NCI-H1105 treated with DMSO at 0.1 percent for 48 hours (cell line): ENCODE data around the gene CNTNAP2.
A peak's percentile ranks its signal among the peaks of the same experiment; 100 is the strongest.
"Not testable (repeated sequence)": the region's sequence is repeated elsewhere in the genome, so short reads cannot be mapped to it uniquely, and the experiment has no call there.

Source experiments
- DNase-seq: peaks from one replicate; lab custom pipeline; 2025; lab: John Stamatoyannopoulos, UW

CNTNAP2 gene

GRCh38 chr7:147567043-147567442 is 1450.4 kb downstream of the CNTNAP2 start:
- no peak for DNase-seq

- DNase-seq = no peak
Observed at GRCh38 chr7:147569116-147569913, 1452.7 kb downstream of the CNTNAP2 start.

- no peak for DNase-seq
Observed at GRCh38 chr7:147570390-147570789, 1453.8 kb downstream of the CNTNAP2 start.

GRCh38 chr7:147571436-147572185 is 1455.0 kb downstream of the CNTNAP2 start:
- no peak for DNase-seq

GRCh38 chr7:147578196-147578595 is 1461.6 kb downstream of the CNTNAP2 start:
- no peak for DNase-seq

- DNase-seq = peak; percentile 12
Observed at GRCh38 chr7:147579148-147579547, 1462.5 kb downstream of the CNTNAP2 start.

GRCh38 chr7:147584771-147585193 is 1468.2 kb downstream of the CNTNAP2 start:
- no peak for DNase-seq

GRCh38 chr7:147586110-147586509 is 1469.5 kb downstream of the CNTNAP2 start:
- DNase-seq = no peak

- no peak for DNase-seq
Observed at GRCh38 chr7:147586526-147586925, 1469.9 kb downstream of the CNTNAP2 start.

- DNase-seq = no peak
Observed at GRCh38 chr7:147593271-147594057, 1476.9 kb downstream of the CNTNAP2 start.

GRCh38 chr7:147595042-147595441 is 1478.4 kb downstream of the CNTNAP2 start:
- DNase-seq = no peak

- DNase-seq = not testable (repeated sequence)
Observed at GRCh38 chr7:147598687-147599086, 1482.1 kb downstream of the CNTNAP2 start.

GRCh38 chr7:147605323-147605722 is 1488.7 kb downstream of the CNTNAP2 start:
- DNase-seq = no peak

GRCh38 chr7:147607157-147607800 is 1490.7 kb downstream of the CNTNAP2 start:
- DNase-seq = no peak

GRCh38 chr7:147611431-147611830 is 1494.8 kb downstream of the CNTNAP2 start:
- DNase-seq = no peak

GRCh38 chr7:147635288-147635687 is 1518.7 kb downstream of the CNTNAP2 start:
- no peak for DNase-seq

GRCh38 chr7:147636553-147636952 is 1520.0 kb downstream of the CNTNAP2 start:
- no peak for DNase-seq

- DNase-seq = no peak
Observed at GRCh38 chr7:147638566-147638965, 1522.0 kb downstream of the CNTNAP2 start.

- no peak for DNase-seq
Observed at GRCh38 chr7:147639037-147639436, 1522.4 kb downstream of the CNTNAP2 start.

GRCh38 chr7:147639751-147640150 is 1523.2 kb downstream of the CNTNAP2 start:
- no peak for DNase-seq

GRCh38 chr7:147640821-147641220 is 1524.2 kb downstream of the CNTNAP2 start:
- no peak for DNase-seq

GRCh38 chr7:147646568-147646967 is 1530.0 kb downstream of the CNTNAP2 start:
- DNase-seq = no peak
